Choroid plexus epithelial cell (primary cell): Measurements from ENCODE around the gene NRG2.

Experiments
- DNase-seq: peaks from one replicate; pipeline ENCODE4 v3.0.0-alpha.2; 2010; ENCODE audit warnings: low read depth
- H3K4me3 ChIP-seq: 2 replicates; pipeline ENCODE4 v1.5.1; 2011; ENCODE audit warnings: low read depth, mild to moderate bottlenecking, control low read depth, low read length, moderate library complexity
- CTCF ChIP-seq: conservative IDR thresholded peaks from 2 replicates; pipeline ENCODE4 v1.5.1; 2011; ENCODE audit warnings: low read depth, mild to moderate bottlenecking, control low read depth, inconsistent platforms, low read length, moderate library complexity

The NRG2 gene

GRCh38 chr5:139843991-139844390, 199.1 kb downstream of the NRG2 start:
- DNase-seq: no peak
- TF ChIP-seq CTCF: no peak
- H3K4me3 ChIP-seq: no peak overlapping the region

GRCh38 chr5:139842321-139842720, 200.8 kb downstream of the NRG2 start:
- no peak for TF ChIP-seq CTCF
- no peak for DNase-seq
- no peak overlapping the region for H3K4me3 ChIP-seq

- no peak overlapping the region for H3K4me3 ChIP-seq
- no peak for TF ChIP-seq CTCF
- DNase-seq: no peak
These were observed 201.6 kb downstream of the NRG2 start for GRCh38 chr5:139841549-139841948.

- TF ChIP-seq CTCF: no peak
- no peak overlapping the region for H3K4me3 ChIP-seq
- DNase-seq: no peak
These were observed 203.2 kb downstream of the NRG2 start for GRCh38 chr5:139839918-139840317.

GRCh38 chr5:139839232-139839815, 203.8 kb downstream of the NRG2 start:
- no peak overlapping the region for H3K4me3 ChIP-seq
- no peak for TF ChIP-seq CTCF
- no peak for DNase-seq

GRCh38 chr5:139838381-139839197, 204.5 kb downstream of the NRG2 start:
- no peak for DNase-seq
- no peak overlapping the region for H3K4me3 ChIP-seq
- TF ChIP-seq CTCF: no peak
